ENCODE results near the gene LSMEM2. TPM values are rescaled to one million over a fixed set of nuclear protein-coding genes. Genes with fewer than 3 reads are reported as not detected.
"Not testable (repeated sequence)": the region's sequence is repeated elsewhere in the genome, so short reads cannot be mapped to it uniquely, and the experiment has no call there.

LSMEM2 gene
- total RNA-seq, 1 experiment from 2014 or later: not detected

DNA sequence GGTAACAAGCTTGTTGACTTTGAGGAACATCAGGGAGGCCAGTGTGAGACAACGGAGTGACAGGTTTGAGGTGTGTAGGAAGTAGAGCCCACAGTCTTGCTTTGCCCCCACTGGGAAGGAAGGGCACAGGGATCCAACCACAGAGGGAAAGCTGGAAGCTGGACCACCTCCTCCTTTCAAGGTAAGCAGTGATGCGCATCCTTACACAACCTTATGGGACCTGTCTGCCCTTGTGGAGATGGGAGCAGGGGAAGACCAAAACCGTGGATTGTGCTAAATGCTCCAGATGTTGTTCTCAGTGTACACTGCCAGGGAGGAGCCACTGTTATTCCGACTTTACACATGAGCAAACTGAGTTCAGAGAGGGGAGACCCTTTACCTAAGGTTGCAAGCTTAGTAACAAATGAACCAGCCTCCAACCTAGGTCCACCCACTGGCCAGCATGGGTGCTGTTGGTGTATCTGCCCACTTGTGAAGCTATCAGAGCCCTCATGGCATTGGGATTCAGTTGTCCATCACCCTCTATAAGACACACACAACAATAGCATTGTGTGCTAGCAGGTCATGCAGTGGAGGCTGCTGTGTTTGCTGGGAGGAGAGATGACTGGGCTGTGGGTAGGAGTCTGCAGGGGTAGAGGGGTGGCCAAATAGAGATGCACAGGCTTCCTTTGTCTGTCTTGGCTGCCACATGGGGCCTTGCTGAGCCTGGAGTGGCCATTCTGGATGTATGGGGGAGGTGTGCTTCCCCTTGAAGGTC lies 586 bp upstream of the LSMEM2 start:
- DNase-seq (ENCODE audit: low spot score): no peak

DNA sequence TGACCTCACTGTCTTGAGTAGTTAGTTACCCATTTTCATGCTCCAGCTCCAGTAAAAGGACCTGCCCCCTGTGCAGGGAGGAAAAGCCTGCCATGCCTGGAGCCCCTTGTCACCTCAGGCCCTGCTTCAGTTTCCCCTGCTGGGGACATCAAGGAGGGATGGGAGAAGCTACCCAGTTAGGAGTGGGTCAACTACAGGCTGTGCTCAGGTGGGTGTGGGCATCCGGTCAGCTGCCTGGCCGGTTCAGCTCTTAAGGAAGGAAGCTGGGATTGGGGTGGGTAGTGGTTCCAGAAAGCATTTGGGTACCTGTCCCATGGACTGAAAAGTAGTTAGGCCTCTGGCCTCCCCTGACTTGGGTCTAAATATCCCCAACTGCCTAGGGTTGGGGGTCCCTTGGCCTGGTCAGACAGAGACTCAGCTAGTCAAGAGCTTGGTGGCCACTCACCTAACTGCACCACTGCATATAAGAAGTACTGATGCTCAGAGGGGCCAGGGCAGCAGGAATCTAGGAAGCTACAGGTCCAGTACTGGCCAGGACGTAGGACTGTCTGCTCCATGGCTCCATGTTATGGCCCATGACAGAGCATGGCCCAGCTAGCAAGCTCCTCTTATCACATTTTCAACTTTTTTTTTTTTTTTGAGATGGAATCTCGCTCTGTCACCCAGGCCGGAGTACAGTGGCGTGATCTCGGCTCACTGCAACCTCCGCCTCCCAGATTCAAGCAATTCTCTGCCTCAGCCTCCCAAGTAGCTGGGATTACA lies 549 bp downstream of the LSMEM2 start:
- DNase-seq (ENCODE audit: low spot score): no peak

DNA sequence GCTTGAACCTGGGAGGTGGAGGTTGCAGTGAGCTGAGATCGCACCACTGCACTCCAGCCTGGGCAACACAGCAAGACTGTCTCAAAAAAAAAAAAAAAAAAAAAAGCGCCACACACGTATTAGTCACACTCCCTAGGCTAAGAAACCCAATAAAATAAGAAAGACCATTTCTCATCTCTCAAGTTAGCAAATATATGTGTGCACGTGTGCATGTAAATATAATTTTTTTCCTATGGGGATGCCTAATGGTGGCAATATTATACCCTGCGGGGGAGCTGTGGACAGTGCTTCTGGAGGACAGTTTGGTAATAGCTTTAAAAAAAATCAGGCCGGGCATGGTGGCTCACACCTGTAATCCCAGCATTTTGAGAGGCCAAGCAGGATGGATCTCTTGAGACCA lies 5.2 kb downstream of the LSMEM2 start:
- not testable (repeated sequence) for DNase-seq (ENCODE audit: low spot score)

DNA sequence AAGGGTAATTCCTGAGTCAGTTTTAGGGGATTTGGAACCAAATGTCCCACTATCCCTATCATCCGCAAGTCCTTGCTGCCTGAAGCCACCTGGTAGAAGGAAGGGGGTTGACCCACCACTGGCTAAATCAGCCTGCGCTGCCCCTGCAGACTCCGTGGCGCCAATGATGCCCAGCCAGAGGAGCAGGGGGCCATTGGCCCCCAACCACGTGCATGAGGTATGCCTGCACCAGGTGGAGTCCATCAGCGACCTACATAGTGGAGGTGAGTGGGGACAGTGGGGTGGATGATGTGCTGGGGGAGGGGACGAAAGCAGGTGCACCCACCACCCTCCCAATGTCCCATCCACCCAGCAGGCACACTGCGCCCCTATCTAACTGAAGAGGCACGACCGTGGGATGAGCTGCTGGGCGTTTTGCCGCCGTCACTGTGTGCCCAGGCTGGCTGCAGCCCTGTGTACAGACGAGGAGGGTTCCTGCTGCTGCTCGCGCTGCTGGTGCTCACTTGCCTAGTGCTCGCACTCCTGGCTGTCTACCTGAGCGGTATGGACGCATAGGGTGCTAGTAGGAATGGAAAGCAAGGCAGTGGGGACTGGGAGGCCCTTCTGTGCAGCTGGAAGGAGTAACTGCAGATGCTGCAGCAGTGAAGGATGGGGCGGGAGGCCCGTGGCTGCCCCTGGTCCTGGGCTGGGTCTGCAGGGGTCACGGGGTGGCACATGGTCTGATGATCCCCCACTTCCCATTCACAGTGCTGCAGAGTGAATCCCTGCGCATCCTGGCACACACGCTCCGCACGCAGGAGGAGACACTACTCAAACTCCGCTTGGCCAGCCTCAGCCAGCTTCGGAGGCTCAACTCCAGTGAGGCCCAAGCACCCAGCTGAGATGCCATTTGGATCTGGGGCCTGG lies 7.7 kb downstream of the LSMEM2 start:
- no peak for DNase-seq (ENCODE audit: low spot score)

DNA sequence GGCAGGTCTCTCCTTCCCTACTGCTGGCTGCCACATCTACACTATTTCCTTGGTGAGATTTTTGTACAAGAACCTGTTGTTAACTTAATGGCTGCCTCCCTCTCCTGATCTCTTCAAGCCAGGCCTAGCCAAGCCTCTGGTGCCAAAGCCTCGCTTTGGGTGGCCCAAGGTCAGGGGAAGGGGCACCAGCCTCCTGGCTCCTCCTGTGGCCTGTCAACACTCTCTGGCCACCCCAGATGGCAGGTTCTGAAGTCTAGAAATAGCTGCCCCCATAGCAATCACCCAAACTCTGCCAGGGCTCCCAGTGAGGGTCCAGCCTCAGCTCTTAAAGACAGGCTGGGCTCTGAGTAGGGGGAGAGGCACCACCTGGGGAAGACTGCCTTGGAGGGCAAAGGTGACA lies 8.4 kb downstream of the LSMEM2 start:
- DNase-seq (ENCODE audit: low spot score): no peak

DNA sequence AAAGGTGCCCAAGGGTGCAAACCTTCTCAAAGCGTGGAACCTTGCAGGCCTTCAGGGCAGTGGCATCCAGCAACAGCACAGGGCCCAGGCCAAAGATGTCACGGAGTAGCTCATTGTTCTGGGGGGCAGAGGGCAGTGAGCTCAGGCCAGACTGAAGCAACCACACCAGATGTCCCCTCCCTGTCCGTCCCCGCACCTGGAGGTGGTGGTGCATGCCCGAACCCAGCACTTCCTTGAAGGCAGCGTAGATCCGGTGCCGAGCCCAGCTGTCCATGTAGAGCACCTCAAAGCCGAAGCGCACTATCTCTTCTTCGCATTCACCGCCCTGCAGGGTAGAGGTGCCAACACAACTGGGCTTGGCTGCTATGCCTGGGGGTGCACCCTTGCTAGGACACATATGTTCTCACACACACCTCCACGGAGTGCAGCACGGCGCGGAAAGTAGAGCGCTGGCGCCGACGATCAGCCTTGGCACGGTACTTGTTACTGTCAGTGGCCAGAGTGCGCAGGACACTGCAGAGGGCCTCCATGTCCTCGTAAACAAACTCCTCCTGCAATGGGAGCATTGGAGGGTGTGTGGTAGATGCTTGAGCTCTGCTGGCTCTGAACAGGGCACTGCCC lies 9.6 kb downstream of the LSMEM2 start:
- no peak for DNase-seq (ENCODE audit: low spot score)

DNA sequence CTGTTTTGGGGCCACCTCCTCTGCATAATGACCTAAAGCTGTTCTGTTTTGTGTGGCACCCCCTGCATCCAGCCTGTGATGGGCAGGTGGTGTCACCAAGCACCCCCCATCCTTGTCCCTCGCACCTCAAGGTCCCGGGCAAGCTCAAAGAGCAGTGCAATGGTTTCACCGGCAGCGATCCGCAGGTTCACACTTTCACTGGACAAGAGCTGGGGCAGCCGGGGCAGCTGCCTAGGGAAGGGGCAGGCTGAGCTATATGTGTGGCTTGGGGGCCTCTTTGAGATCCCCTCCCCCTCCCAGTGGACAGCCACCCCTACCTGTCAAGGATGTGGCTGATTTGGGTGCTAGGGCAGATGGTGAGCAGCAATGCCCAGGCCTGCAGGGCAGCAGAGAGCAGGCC lies 10.2 kb downstream of the LSMEM2 start:
- DNase-seq (ENCODE audit: low spot score): no peak

DNA sequence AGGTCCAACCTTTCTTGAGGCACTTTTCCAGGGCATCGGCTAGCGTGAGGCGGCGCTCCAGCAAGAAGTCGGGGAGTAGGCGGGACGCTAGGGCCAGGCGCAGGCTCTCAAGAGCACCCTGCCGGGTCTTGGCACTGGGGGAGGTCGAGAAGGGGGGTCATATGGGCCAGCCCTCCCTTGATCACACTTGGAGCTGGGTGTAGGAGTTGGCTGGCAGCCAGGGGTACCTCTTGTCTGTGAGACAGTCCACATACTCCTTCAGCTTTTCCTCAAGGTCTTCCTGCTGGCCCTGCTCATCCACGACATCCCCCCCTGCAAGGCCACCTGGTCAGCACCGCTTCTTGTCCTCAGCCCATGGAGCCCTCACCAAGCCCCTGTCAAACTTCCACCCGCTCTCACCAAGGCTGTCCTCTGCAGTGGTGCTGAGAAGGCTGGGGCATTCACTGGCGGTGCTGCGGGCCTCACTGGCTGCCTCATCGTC lies 11.3 kb downstream of the LSMEM2 start:
- DNase-seq (ENCODE audit: low spot score): no peak

DNA sequence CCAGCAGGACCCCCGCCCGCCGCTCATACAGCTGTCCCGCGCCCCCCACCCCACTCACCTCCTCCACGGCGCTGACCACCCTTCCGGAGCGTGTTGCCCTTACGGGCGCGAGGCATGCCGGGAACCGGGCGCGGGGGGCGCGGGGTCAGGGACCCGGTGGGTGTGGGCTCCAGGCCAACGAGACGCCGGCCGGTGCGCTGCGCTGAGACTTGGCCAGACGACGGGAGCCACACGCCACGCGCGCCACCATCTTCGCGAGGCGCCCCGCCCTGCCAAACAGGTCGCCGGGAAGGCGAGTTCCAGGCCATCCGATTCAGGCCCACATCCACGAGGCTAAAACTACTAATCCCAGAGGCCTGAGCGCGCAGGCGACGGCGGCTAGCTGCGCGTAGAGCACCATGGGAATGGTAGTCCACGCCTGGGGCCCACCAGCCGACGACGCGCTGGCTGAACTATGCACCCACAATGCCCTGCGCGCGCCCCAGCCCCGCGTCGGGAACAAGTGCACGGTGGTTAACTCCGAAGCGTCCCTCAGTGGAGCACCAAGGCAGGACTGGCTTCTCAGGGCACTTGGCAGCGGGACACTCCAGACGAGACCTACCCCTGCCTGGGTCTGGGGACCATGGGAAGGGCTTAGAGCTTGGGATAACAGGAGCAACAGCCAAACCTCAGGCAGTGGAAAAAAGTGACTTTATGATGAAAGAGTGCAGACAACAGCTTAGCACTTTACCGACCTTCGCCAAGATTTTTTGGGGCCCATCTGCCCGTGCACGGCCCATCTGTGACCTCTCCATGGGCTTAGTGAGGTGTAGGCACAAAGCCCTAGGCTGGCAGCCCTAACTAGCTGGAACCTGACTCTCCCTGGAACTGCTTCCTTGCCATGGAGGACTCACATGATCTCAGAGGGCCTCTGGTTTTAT lies 13.5 kb downstream of the LSMEM2 start, which contains the start of gene IFRD2:
IFRD2 (minus strand) TSS at position 271 of the 920 bp plus-strand sequence; CDS start at position 116, 155 bp downstream.
- peak; percentile 95 for DNase-seq (ENCODE audit: low spot score)

DNA sequence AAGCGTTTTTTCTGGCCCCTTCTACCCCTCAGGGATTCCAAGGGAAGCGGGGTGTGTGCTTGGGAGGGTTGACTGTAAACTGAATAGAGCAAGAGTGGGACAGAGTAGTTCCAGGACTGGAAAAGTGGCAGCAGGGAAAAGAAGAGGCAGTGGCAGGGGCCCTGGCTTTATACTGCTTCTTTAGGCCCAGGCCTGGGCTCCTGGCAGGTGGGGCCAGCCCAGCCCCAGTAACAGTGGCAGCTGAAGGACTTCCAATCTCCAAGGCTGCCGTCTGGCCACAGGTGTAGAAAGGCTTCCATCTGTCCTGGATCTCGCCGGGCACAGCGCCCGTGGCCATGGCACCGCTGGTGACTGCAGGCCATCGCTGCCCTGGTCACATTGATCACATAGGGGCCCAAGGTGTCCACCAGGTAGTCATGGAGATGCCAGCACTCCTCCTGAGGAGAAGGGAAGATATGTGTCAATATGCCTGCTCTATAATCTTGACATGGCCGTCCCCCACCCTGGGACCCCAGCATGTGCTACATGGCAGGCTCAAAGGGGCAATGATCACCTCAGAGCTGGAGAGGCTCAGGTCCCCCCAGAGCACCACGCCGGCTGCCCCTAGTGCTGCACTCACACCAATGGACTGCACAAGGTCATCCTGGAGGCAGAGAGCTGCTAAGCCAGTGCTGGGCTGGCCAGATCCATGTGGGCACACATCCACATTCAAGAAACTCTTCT lies 14.4 kb downstream of the LSMEM2 start:
- DNase-seq (ENCODE audit: low spot score): no peak

DNA sequence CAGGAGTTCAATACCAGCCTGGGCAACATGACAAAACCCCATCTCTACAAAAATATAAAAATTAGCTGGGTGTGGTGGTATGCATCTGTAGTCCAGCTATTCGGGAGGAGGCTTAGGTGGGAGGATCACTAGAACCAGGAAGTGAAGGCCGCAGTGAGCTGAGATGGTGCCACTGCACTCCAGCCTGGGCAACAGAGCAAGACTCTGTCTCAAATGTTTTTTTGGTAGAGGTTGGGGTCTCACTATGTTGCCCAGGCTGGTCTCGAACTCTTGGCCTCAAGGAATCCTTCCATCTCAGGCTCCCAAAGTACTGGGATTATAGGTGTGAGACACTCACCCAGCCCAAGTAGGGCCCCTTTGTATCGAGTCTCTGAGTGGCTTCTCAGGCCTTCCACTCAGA lies 15.2 kb downstream of the LSMEM2 start:
- DNase-seq (ENCODE audit: low spot score): no peak

DNA sequence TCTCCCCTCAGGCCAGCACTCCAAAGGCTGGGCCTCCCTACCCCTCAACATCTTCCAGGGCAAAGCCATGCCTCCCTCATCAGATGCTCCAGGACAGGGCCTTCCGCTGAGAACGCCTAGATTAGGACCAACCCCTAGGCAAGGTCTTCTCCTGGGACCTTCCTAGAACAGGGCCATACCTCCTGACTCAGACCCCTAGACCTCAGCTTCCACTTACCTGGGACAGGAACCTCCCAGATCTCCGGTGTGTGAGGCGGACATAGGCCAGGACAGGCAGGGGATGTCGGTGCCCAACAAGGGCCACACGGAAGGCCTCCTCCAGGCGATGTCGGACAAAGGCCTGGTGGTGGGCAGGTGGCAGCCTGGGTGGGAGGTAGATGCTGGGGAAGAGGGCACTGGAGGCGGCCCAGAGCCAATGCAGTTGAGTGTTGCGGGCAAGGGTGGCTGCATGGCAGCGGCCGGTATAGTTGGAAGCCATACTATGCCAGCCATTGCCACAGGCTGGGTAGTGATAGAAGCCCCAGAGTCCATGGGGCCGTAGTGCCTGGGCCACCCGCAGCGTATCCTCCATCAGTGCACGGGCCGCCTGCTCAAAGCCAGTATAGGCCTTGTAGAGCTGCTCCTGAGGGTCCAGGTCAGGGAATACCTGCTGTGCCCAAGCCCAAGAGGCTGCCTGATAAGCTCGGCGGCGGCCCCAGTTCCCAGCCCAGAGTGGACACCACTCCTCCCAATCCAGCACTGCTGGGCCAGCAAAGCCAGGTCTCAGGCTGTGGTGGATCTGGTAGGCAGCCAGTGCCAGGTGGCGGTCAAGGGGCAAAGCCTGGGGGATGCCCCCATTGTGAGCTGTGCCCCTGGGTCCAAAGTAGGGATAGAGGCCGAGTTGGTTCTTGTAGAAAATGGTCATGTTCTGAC lies 15.9 kb downstream of the LSMEM2 start:
- no peak for DNase-seq (ENCODE audit: low spot score)

DNA sequence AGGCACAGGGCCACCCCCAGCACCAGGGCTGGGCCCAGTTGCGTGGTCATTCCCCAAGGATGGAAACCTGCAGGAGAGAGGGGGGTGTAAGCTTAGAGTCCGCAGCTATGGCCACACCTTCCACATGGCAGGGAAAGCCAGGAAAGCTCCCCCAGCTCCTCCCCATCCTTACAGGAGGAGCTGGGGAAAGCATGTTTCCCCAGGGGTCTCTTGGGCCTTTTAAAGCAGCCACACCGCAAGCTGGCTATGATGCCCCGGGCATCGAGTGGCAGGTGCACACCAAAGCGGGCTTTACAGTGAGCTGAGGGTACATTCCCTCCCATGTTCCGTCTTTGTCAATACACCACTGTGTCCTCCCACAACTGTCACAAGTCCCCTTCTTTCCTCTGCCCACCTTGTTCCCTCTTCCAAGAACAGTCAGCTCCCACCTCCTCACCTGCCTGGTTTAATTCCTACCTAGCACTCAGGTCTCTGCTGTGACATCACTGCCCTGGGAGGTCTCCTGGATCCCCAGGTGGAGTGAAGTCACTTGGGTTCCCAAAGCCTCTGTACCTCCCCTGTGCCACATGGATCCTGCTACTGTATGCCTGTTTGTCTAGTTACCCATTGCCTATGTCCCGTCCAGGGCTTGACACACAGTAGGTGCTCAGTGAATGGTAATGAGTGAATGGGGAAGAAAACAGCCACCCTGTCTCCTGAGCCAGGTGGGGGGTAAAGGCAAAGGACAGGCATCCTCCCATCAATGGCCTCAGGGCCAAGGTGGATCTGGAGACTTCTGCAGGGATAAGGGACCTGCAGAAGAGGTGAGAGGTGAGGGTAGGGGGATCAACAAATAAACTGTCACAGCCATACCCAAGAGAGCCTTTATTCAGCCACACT lies 16.9 kb downstream of the LSMEM2 start:
- DNase-seq (ENCODE audit: low spot score): no peak

DNA sequence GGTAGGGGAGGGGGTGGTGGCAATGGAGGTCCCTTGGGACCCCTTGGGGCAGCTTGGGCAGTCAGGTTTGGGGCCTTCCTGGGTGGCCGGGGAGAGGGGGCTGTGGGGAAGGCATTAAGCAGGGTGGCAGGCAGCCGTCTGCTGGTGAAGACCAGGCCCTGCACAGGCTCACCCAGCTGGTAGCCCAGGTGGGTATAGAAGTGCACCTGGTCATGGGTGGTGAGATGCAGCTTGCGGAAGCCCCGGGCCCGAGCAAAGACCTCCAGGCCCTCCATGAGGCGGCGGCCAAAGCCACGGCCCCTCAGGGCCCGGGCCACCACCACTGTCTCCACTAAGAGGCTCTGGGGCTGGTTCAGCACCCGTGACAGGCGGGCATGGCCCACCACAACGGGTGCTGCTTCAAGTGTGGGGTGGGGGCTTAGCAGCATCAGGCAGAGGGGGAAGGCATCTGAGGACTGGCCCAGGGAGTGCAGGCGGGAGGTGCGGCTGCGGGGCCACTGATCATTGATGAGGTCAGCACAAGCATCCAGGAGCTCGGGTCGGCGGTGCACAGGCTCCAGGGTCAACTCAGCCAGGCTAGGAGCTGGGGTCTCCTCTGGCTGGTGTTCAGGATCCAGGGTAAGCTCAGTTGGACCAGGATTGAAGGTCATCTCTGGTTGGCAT lies 18.0 kb downstream of the LSMEM2 start:
- no peak for DNase-seq (ENCODE audit: low spot score)

DNA sequence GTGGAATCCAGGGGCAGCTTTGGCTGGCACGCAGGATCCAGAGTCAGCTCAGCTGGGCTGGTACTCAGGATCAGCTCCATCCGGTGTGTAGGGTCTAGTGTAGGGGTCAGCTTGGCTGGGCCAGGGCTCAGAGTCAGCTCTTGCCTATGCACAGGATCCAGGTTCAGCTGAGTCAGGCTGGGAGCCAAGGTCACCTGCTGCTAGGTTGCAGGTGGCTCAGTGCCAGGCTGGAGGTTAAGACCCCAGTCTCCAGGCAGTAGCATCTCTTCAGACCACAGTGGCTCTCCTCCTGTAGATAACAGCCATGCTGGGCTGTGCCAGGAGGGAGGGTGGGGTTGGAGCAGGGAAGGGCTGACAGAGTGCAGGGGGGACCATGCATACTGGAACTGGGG lies 18.5 kb downstream of the LSMEM2 start:
- DNase-seq (ENCODE audit: low spot score): no peak

DNA sequence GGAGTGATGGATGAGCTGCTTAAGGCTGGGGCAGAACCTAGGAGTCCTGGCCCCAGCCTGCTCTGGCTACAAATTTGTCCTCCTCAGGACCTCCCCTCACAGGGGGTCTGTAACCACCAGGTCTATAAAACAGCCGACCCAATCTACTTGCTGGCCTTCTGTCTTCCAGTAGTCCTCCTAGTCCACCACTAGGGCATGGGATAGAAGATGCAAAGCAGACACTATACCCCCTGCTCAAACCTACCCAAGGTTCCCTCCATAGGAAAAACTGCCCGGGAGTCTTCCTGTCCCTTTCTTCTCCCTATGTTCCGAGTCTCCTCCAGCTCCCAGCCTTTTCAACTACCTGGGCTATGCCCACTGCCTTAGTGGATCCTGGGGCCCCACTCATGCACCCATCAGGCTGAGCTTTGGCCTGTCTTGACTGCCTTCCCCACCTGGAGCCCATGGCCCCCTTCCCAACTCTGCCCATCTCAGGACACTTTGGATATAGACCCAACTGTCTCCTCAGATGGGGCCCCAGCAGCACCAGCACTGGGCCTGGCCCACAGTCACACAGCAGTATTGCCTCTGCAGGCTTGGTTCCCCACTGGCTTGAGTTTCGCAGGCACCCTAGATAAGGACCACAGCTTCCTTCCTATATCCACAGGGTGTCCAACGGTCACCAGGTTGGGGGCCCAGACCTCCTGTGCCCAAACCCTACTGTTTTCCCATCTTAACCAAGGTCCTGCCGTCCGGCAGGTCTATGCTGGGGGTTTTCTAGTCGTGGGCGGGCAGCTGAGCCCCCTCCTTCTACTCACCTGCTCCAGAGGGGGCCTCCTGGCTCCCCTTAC lies 19.2 kb downstream of the LSMEM2 start:
- no peak for DNase-seq (ENCODE audit: low spot score)

All from A172 (cell line).